HL-60 (cell line): ENCODE data around the gene TNFSF15.

Experiments
- CTCF ChIP-seq: IDR thresholded peaks from one replicate; pipeline ENCODE4 v1.5.1; 2011; ENCODE audit warnings: low read length, control low read depth, inconsistent platforms; ENCODE audit not compliant: insufficient read depth
- GABPA ChIP-seq: IDR thresholded peaks from 2 replicates; pipeline ENCODE4 v1.6.1; 2012; ENCODE audit warnings: low read depth
- POLR2AphosphoS5 ChIP-seq: IDR thresholded peaks from 2 replicates; pipeline ENCODE4 v1.6.1; 2012; ENCODE audit warnings: low read depth
- REST ChIP-seq: IDR thresholded peaks from 2 replicates; pipeline ENCODE4 v1.6.1; 2012; ENCODE audit warnings: low read depth; ENCODE audit not compliant: insufficient replicate concordance
- SPI1 ChIP-seq: IDR thresholded peaks from 2 replicates; pipeline ENCODE4 v1.6.1; 2012; ENCODE audit warnings: low read depth, mild to moderate bottlenecking, borderline replicate concordance

GRCh38 chr9:114790521-114790920 is 15.3 kb downstream of the TNFSF15 start:
- TF ChIP-seq CTCF (no peak), POLR2AphosphoS5 (no peak), REST (no peak), SPI1 (no peak), GABPA (no peak)
